SH-SY5Y (cell line): ENCODE measurements around the gene UBE2C.

Experiments used
- GATA2 ChIP-seq: IDR thresholded peaks from 2 replicates; pipeline ENCODE4 v1.6.1; 2011; ENCODE audit warnings: mild to moderate bottlenecking, low read depth, low read length
- GATA3 ChIP-seq: IDR thresholded peaks from 2 replicates; pipeline ENCODE4 v1.6.1; 2011; ENCODE audit warnings: low read depth, mild to moderate bottlenecking, low read length, moderate library complexity

GRCh38 chr20:45819466-45819865 lies 7.0 kb downstream of the UBE2C start:
- TF ChIP-seq GATA2, result no peak
- no peak for TF ChIP-seq GATA3
